HEK293 (cell line): ENCODE results near the gene FALEC.

Experiments used
- CTCF ChIA-PET: fragments of 350-600 bp; formaldehyde crosslinking; extraction: SDS; loops from one replicate; lab custom pipeline; 2021; ENCODE audit warnings: antibody characterized with exemption; lab: Yijun Ruan, JAX
- POLR2A ChIA-PET: fragments of 300-600 bp; formaldehyde crosslinking; extraction: SDS; loops from one replicate; lab custom pipeline; 2020; ENCODE audit warnings: antibody characterized with exemption, inconsistent platforms; lab: Yijun Ruan, JAX
- H3K27ac ChIP-seq: fragments of 200-500 bp; sonication (Bioruptor generic); 2 replicates; pipeline ENCODE4 v1.5.1; 2014; ENCODE audit warnings: low read depth, low read length, control low read depth, inconsistent platforms; ENCODE audit errors: extremely low read depth
- H3K36me3 ChIP-seq, 2 experiments: fragments of 200-500 bp in 1 of 2; sonication (Bioruptor generic) in 1 of 2; 1 replicate in 1 of 2; 2 replicates in 1 of 2; pipeline ENCODE4 v1.5.1; 2014 to 2017; ENCODE audit warnings: inconsistent platforms in 2 of 2, low read length in 2 of 2; ENCODE audit not compliant: control insufficient read depth in 2 of 2, insufficient read depth in 1 of 2
- H3K4me1 ChIP-seq: fragments of 200-500 bp; sonication (Bioruptor generic); 2 replicates; pipeline ENCODE4 v1.5.1; 2014; ENCODE audit warnings: mild to moderate bottlenecking, low read length, inconsistent platforms; ENCODE audit not compliant: control insufficient read depth, insufficient read depth
- H3K4me3 ChIP-seq: 2 replicates; pipeline ENCODE4 v1.5.1; 2011; ENCODE audit warnings: low read depth, mild to moderate bottlenecking, control low read depth, low read length, moderate library complexity
- H3K9me3 ChIP-seq: fragments of 200-500 bp; sonication (Bioruptor generic); 2 replicates; pipeline ENCODE4 v1.5.1; 2014; ENCODE audit warnings: low read depth, low read length, inconsistent platforms; ENCODE audit not compliant: control insufficient read depth, insufficient read depth
- AEBP2 ChIP-seq: fragments of 450-650 bp; formaldehyde crosslinking; IDR thresholded peaks from 2 replicates; pipeline ENCODE4 v1.5.1; 2016; ENCODE audit warnings: missing biosample characterization, missing genetic modification characterization, borderline replicate concordance
- BCL6B ChIP-seq: fragments of 450-650 bp; formaldehyde crosslinking; IDR thresholded peaks from 2 replicates; pipeline ENCODE4 v1.5.1; 2017; ENCODE audit warnings: missing biosample characterization, missing genetic modification characterization
- GLIS1 ChIP-seq: fragments of 450-650 bp; formaldehyde crosslinking; IDR thresholded peaks from 2 replicates; pipeline ENCODE4 v1.5.1; 2016; ENCODE audit warnings: missing biosample characterization, missing genetic modification characterization
- HOXA7 ChIP-seq: sonication (generic); formaldehyde crosslinking; IDR thresholded peaks from 2 replicates; pipeline ENCODE4 v1.8.1; 2022; ENCODE audit warnings: missing genetic modification reagents, borderline replicate concordance
- KLF7 ChIP-seq: fragments of 450-650 bp; formaldehyde crosslinking; IDR thresholded peaks from 2 replicates; pipeline ENCODE4 v1.5.1; 2016; ENCODE audit warnings: missing biosample characterization, missing genetic modification characterization, borderline replicate concordance
- PATZ1 ChIP-seq: fragments of 450-650 bp; formaldehyde crosslinking; IDR thresholded peaks from 2 replicates; pipeline ENCODE4 v1.5.1; 2016; ENCODE audit warnings: missing biosample characterization, missing genetic modification characterization
- PBX3 ChIP-seq: sonication (generic); formaldehyde crosslinking; IDR thresholded peaks from 2 replicates; pipeline ENCODE4 v1.8.1; 2022; ENCODE audit warnings: mild to moderate bottlenecking, moderate library complexity, missing genetic modification reagents
- PRDM1 ChIP-seq: fragments of 450-650 bp; formaldehyde crosslinking; IDR thresholded peaks from 2 replicates; pipeline ENCODE4; 2016; ENCODE audit warnings: missing biosample characterization, missing genetic modification characterization
- ZFP69B ChIP-seq: fragments of 450-650 bp; formaldehyde crosslinking; IDR thresholded peaks from 2 replicates; pipeline ENCODE4 v1.5.1; 2016; ENCODE audit warnings: missing biosample characterization, missing genetic modification characterization
- ZNF132 ChIP-seq: fragments of 450-650 bp; formaldehyde crosslinking; IDR thresholded peaks from 2 replicates; pipeline ENCODE4 v1.5.1; 2017; ENCODE audit warnings: missing biosample characterization, missing genetic modification characterization, borderline replicate concordance
- ZNF19 ChIP-seq: fragments of 450-650 bp; formaldehyde crosslinking; IDR thresholded peaks from 2 replicates; pipeline ENCODE4; 2016; ENCODE audit warnings: missing biosample characterization, missing genetic modification characterization, low read depth
- ZNF211 ChIP-seq: fragments of 450-650 bp; formaldehyde crosslinking; IDR thresholded peaks from 2 replicates; pipeline ENCODE4 v1.5.1; 2016; ENCODE audit warnings: low read depth, missing biosample characterization, missing genetic modification characterization
- ZNF221 ChIP-seq: fragments of 450-650 bp; formaldehyde crosslinking; IDR thresholded peaks from 2 replicates; pipeline ENCODE4 v1.5.1; 2017; ENCODE audit warnings: missing biosample characterization, missing genetic modification characterization, borderline replicate concordance
- ZNF292 ChIP-seq: fragments of 450-650 bp; formaldehyde crosslinking; IDR thresholded peaks from 2 replicates; pipeline ENCODE4 v1.5.1; 2016; ENCODE audit warnings: low read depth, missing biosample characterization, missing genetic modification characterization, borderline replicate concordance
- ZNF302 ChIP-seq: fragments of 450-650 bp; formaldehyde crosslinking; IDR thresholded peaks from 2 replicates; pipeline ENCODE4 v1.5.1; 2016; ENCODE audit warnings: missing biosample characterization, missing genetic modification characterization, low read depth
- ZNF341 ChIP-seq: fragments of 450-650 bp; formaldehyde crosslinking; IDR thresholded peaks from 2 replicates; pipeline ENCODE4; 2016; ENCODE audit warnings: low read depth, missing biosample characterization, missing genetic modification characterization
- ZNF558 ChIP-seq: fragments of 450-650 bp; formaldehyde crosslinking; IDR thresholded peaks from 2 replicates; pipeline ENCODE4 v1.5.1; 2016; ENCODE audit warnings: missing biosample characterization, missing genetic modification characterization
- ZNF596 ChIP-seq: fragments of 450-650 bp; IDR thresholded peaks from 2 replicates; pipeline ENCODE4 v1.5.0; 2018; ENCODE audit warnings: missing biosample characterization, mild to moderate bottlenecking, missing genetic modification characterization, moderate library complexity
- ZNF654 ChIP-seq: fragments of 450-650 bp; formaldehyde crosslinking; IDR thresholded peaks from 2 replicates; pipeline ENCODE4 v1.5.1; 2016; ENCODE audit warnings: low read depth, missing biosample characterization, missing genetic modification characterization
- ZNF692 ChIP-seq: fragments of 450-650 bp; formaldehyde crosslinking; IDR thresholded peaks from 2 replicates; pipeline ENCODE4 v1.5.1; 2016; ENCODE audit warnings: missing biosample characterization, missing genetic modification characterization
- ZNF707 ChIP-seq: fragments of 450-650 bp; formaldehyde crosslinking; IDR thresholded peaks from 2 replicates; pipeline ENCODE4 v1.5.1; 2016; ENCODE audit warnings: missing biosample characterization, missing genetic modification characterization
- ZNF792 ChIP-seq: fragments of 450-650 bp; formaldehyde crosslinking; IDR thresholded peaks from 2 replicates; pipeline ENCODE4 v1.5.1; 2016; ENCODE audit warnings: missing biosample characterization, missing genetic modification characterization
- ZSCAN16 ChIP-seq: fragments of 450-650 bp; formaldehyde crosslinking; IDR thresholded peaks from 2 replicates; pipeline ENCODE4 v1.5.1; 2016; ENCODE audit warnings: missing biosample characterization, missing genetic modification characterization
- TF ChIP-seq, protein P1 (sequence below): fragments of 450-650 bp; formaldehyde crosslinking; IDR thresholded peaks from 2 replicates; pipeline ENCODE4 v1.5.1; 2016; ENCODE audit warnings: missing biosample characterization, missing genetic modification characterization, low read depth

FALEC gene

DNA sequence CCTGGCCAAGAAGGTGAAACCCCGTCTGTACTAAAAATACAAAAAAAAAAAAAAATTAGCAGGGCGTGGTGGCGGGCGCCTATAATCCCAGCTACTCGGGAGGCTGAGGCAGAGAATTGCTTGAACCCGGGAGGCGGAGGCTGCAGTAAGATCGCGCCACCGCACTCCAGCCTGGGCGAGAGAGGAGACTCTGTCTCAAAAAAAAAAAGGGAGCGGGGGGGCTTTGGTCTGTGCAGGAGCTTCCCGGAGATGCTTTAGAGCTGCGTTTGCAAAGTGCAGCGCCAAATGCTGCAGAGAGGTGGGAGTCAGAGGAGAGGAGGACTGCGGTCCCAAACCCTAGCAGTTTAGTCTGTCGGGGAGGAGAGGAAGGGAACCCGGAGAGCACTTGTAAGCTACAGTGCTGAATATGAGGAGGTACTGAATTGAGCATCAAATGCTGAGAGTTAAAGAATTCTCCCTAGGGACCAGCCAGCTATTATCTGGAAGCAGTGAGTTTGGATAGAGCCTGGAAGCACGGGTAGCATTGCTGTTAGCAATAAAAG lies 569 bp downstream of the FALEC start (continued):
- TF ChIP-seq BCL6B (tag by site-specific recombination) = no peak
- TF ChIP-seq, protein P1, sequence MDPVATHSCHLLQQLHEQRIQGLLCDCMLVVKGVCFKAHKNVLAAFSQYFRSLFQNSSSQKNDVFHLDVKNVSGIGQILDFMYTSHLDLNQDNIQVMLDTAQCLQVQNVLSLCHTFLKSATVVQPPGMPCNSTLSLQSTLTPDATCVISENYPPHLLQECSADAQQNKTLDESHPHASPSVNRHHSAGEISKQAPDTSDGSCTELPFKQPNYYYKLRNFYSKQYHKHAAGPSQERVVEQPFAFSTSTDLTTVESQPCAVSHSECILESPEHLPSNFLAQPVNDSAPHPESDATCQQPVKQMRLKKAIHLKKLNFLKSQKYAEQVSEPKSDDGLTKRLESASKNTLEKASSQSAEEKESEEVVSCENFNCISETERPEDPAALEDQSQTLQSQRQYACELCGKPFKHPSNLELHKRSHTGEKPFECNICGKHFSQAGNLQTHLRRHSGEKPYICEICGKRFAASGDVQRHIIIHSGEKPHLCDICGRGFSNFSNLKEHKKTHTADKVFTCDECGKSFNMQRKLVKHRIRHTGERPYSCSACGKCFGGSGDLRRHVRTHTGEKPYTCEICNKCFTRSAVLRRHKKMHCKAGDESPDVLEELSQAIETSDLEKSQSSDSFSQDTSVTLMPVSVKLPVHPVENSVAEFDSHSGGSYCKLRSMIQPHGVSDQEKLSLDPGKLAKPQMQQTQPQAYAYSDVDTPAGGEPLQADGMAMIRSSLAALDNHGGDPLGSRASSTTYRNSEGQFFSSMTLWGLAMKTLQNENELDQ (tag by site-specific recombination) = no peak
- no peak for TF ChIP-seq ZNF19 (tag by site-specific recombination)
- TF ChIP-seq ZNF292 (tag by site-specific recombination) = no peak
- 0 out of 2 replicates have a peak, but pooled peaks have one; percentile 71 for TF ChIP-seq ZNF558 (tag by site-specific recombination)
- TF ChIP-seq GLIS1 (tag by site-specific recombination) = no peak; the same call in 1 of the 2 replicates
- TF ChIP-seq ZNF341 (tag by site-specific recombination) = peak; percentile 52
- TF ChIP-seq ZNF211 (tag by site-specific recombination) = no peak
- no peak for TF ChIP-seq ZSCAN16 (tag by site-specific recombination)
- TF ChIP-seq AEBP2 (tag by site-specific recombination) = no peak
- TF ChIP-seq ZNF692 (tag by site-specific recombination) = no peak
- no peak for TF ChIP-seq PATZ1
- TF ChIP-seq ZNF707 (tag by site-specific recombination) = no peak
- no peak for TF ChIP-seq ZNF596 (tag by site-specific recombination)
- peak; percentile 5; the same call in 1 of the 2 replicates for TF ChIP-seq ZFP69B (tag by site-specific recombination)
- TF ChIP-seq ZNF221 (tag by site-specific recombination) = no peak
- TF ChIP-seq ZNF792 = no peak

DNA sequence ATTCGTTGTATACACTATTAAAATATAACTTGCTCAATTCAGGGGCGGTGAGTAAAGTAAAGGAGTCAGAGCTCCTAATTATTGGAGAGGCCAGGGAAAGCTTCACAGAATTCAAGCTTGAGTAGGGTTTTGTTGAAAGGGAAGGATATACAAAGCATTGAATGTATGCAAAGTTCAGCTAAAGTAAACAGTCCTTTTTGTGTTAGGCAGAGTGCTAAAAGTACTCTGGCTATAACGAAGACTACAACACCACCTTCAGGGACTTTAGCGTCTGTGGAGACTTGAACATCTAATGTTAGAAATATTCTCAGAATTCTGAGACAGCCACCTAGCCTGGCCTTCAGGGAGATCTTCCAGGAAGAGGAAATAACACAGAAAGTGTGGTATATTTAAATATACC lies 1.1 kb downstream of the FALEC start:
- H3K36me3 ChIP-seq = peaks cover 0 to 8% of the 10 kb centered on the region in 2 experiments; a peak in 2 of 3 replicates
- ChIA-PET POLR2A (interaction anchor here (0.7 to 2.0 kb wide), 9 partner anchors 13 to 63 kb away, joined by 3 to 9 read pairs (median 5); partner anchors contain the start of gene MCL1), CTCF (interaction anchor here (1.0 to 6.6 kb wide), 7 partner anchors 13 to 260 kb away, joined by 3 to 50 read pairs (median 5); no protein-coding TSS in a partner anchor)
- H3K4me1 ChIP-seq = no peaks in the 10 kb centered on the region
- H3K9me3 ChIP-seq = no peaks in the 10 kb centered on the region
- no peak overlapping the region for H3K27ac ChIP-seq
- no peak overlapping the region for H3K4me3 ChIP-seq
- TF ChIP-seq KLF7 (tag by site-specific recombination) (no peak), ZNF654 (tag by site-specific recombination) (peak; percentile 46), HOXA7 (no peak), PRDM1 (0 out of 2 replicates have a peak, but pooled peaks have one; percentile 24), PBX3 (CRISPR knock-in tag) (no peak), ZNF692 (tag by site-specific recombination) (no peak), ZNF292 (tag by site-specific recombination) (no peak), ZNF302 (tag by site-specific recombination) (no peak), ZNF132 (no peak)
